Lung (tissue), 12 donors: ENCODE results near the gene CCDC148. TPM values are rescaled to one million over a fixed set of nuclear protein-coding genes. Genes with fewer than 3 reads are reported as not detected.

Experiments
- ATAC-seq: fragments of 200-7000 bp; cut with Tn5 transposase; one replicate; pipeline ENCODE4 v1.9.1; 2020; ENCODE audit warnings: moderate number of reproducible peaks; ENCODE audit not compliant: insufficient read depth, low FRiP score
- DNase-seq, 3 donors: peaks; one replicate each; pipeline ENCODE4 v3.0.0-alpha.2; 2013 to 2017
- H3K27ac ChIP-seq, 2 donors: one replicate each; pipeline ENCODE4 v1.5.1; 2013; ENCODE audit warnings: mild to moderate bottlenecking in 2 of 2, moderate library complexity in 2 of 2, control low read depth in 1 of 2, inconsistent platforms in 1 of 2, low read depth in 1 of 2, low read length in 1 of 2
- H3K27me3 ChIP-seq, 3 donors: one replicate each; pipeline ENCODE4 v1.5.1; 2013; ENCODE audit warnings: low read length in 2 of 3; ENCODE audit not compliant: control insufficient read depth in 3 of 3, insufficient read depth in 3 of 3
- H3K36me3 ChIP-seq, 4 donors: one replicate each; pipeline ENCODE4 v1.5.1; 2013; ENCODE audit warnings: low read length in 4 of 4, mild to moderate bottlenecking in 1 of 4, moderate library complexity in 1 of 4; ENCODE audit not compliant: control insufficient read depth in 4 of 4, insufficient read depth in 4 of 4
- H3K4me1 ChIP-seq, 5 donors: one replicate each; pipeline ENCODE4 v1.5.1; 2013; ENCODE audit warnings: low read length in 5 of 5, mild to moderate bottlenecking in 2 of 5, moderate library complexity in 1 of 5; ENCODE audit not compliant: control insufficient read depth in 5 of 5, insufficient read depth in 5 of 5
- H3K4me3 ChIP-seq: one replicate; pipeline ENCODE4 v1.5.1; 2013; ENCODE audit warnings: mild to moderate bottlenecking, control low read depth, moderate library complexity
- H3K9ac ChIP-seq, 2 donors: one replicate each; pipeline ENCODE4 v1.5.1; 2013; ENCODE audit warnings: low read length in 2 of 2, control low read depth in 1 of 2; ENCODE audit not compliant: insufficient read depth in 1 of 2
- H3K9me3 ChIP-seq, 4 donors: one replicate each; pipeline ENCODE4 v1.5.1; 2013; ENCODE audit warnings: low read length in 3 of 4, mild to moderate bottlenecking in 1 of 4, moderate library complexity in 1 of 4; ENCODE audit not compliant: control insufficient read depth in 4 of 4, insufficient read depth in 3 of 4
- CTCF ChIP-seq: IDR thresholded peaks from 2 replicates; pipeline ENCODE4 v1.5.1; 2012; ENCODE audit warnings: mild to moderate bottlenecking; ENCODE audit errors: control extremely low read depth, extremely low read depth
- WGBS, 2 donors: extraction: QIAGEN DNeasy Blood & Tissue Kit; methylation state at CpG; one replicate each; pipeline ENCODE4 v1.1.7; 2013; 5-methylcytosine and 5-hydroxymethylcytosine counted together
- polyA plus RNA-seq, 2 donors: library from polyadenylated mRNA; stranded (reverse); fragments of 200-250 nt; gene quantifications; one replicate each; pipeline ENCODE4 v1.2.1, GENCODE V29; 2013
- total RNA-seq, 2 donors: library from RNA; depleted of rRNA in 1 of 2; stranded (reverse); fragments of >200 nt in 1 of 2; gene quantifications; one replicate each; pipeline ENCODE4 v1.2.1, GENCODE V29; 2014 to 2021
- donor health status: control.
- donor health status: control.
- donor health status: Bipolar disorder and iron deficiency.
- donor health status: healthy.
- donor health status: DM: yes; HTN: yes; CAD: no.

The CCDC148 gene
- total and polyA plus RNA-seq, 4 donors: 0.61 to 8.6 (median 2.5) TPM

GRCh38 chr2:158412206-158412605, 44.3 kb downstream of the CCDC148 start:
- no peak for DNase-seq
- peaks cover 2 to 14% (median 5%) of the 10 kb centered on the region in 4 donors for H3K9me3 ChIP-seq
- no peak overlapping the region for H3K9ac ChIP-seq
- H3K4me3 ChIP-seq: no peak overlapping the region
- no peak for TF ChIP-seq CTCF
- ATAC-seq: no peak
- 54 to 76% methylated on average over 3 of the region's 3 CpGs for WGBS, 2 donors
- H3K27me3 ChIP-seq: no peaks in the 10 kb centered on the region
- H3K36me3 ChIP-seq: no peaks in the 10 kb centered on the region
- H3K27ac ChIP-seq: no peak overlapping the region
- H3K4me1 ChIP-seq: peaks cover 0 to 4% (median 0%) of the 10 kb centered on the region in 5 donors

- no peak for DNase-seq
- no peaks in the 10 kb centered on the region for H3K36me3 ChIP-seq
- peaks cover 2 to 14% (median 4%) of the 10 kb centered on the region in 4 donors for H3K9me3 ChIP-seq
- H3K9ac ChIP-seq: no peak overlapping the region
- TF ChIP-seq CTCF: no peak
- no peaks in the 10 kb centered on the region for H3K27me3 ChIP-seq
- no peak overlapping the region for H3K4me3 ChIP-seq
- H3K27ac ChIP-seq: no peak overlapping the region
- ATAC-seq: no peak
- H3K4me1 ChIP-seq: peaks cover 0 to 4% (median 0%) of the 10 kb centered on the region in 5 donors
These were observed 44.8 kb downstream of the CCDC148 start for GRCh38 chr2:158411748-158412147.

GRCh38 chr2:158410132-158410531, 46.4 kb downstream of the CCDC148 start:
- Histone ChIP-seq H3K4me3 (no peak overlapping the region), H3K4me1 (peaks cover 0 to 4% (median 0%) of the 10 kb centered on the region in 5 donors), H3K36me3 (no peaks in the 10 kb centered on the region), H3K9me3 (peaks cover 0 to 10% (median 2%) of the 10 kb centered on the region in 4 donors), H3K27ac (no peak overlapping the region), H3K27me3 (no peaks in the 10 kb centered on the region), H3K9ac (no peak overlapping the region)
- DNase-seq (no peak), ATAC-seq (no peak)
- TF ChIP-seq CTCF: no peak
- 96 to 97% methylated on average over 1 of the region's 1 CpG for WGBS, 2 donors

- H3K9me3 ChIP-seq: peaks cover 0 to 10% (median 2%) of the 10 kb centered on the region in 4 donors
- H3K4me3 ChIP-seq: no peak overlapping the region
- WGBS, 2 donors: 80 to 88% methylated on average over 3 of the region's 3 CpGs
- H3K36me3 ChIP-seq: no peaks in the 10 kb centered on the region
- TF ChIP-seq CTCF: no peak
- DNase-seq (no peak), ATAC-seq (no peak)
- peaks cover 0 to 4% (median 0%) of the 10 kb centered on the region in 5 donors for H3K4me1 ChIP-seq
- no peak overlapping the region for H3K27ac ChIP-seq
- no peak overlapping the region for H3K9ac ChIP-seq
- no peaks in the 10 kb centered on the region for H3K27me3 ChIP-seq
These were observed 49.5 kb downstream of the CCDC148 start for GRCh38 chr2:158407031-158407430.
